ENCODE results near the gene ADGRD1.

GRCh38 chr12:131135786-131136538 is 182.3 kb downstream of the ADGRD1 start:
- TF ChIP-seq CSDC2 (CRISPR knock-in tag; IDR thresholded peaks at IDR 0.05) (no peak), TSHZ2 (CRISPR knock-in tag; IDR thresholded peaks at IDR 0.05) (no peak), TCF4 (CRISPR knock-in tag; IDR thresholded peaks at IDR 0.05; ENCODE audit: borderline replicate concordance) (no peak), PPARA (CRISPR knock-in tag; IDR thresholded peaks at IDR 0.05; ENCODE audit: borderline replicate concordance) (no peak), CREB5 (CRISPR knock-in tag; IDR thresholded peaks at IDR 0.05; ENCODE audit: low read depth) (no peak), GLIS3 (CRISPR knock-in tag; IDR thresholded peaks at IDR 0.05) (no peak), CSRNP3 (CRISPR knock-in tag; IDR thresholded peaks at IDR 0.05) (no peak), ZFP30 (CRISPR knock-in tag; IDR thresholded peaks at IDR 0.05) (no peak), ZNF8 (CRISPR knock-in tag; IDR thresholded peaks at IDR 0.05) (no peak), BACH2 (CRISPR knock-in tag; IDR thresholded peaks at IDR 0.05; ENCODE audit: borderline replicate concordance) (no peak)
